Activated CD4-positive, alpha-beta memory T cell treated with anti-CD3 and anti-CD28 coated beads for 36 hours (primary cell): Measurements from ENCODE around the gene MGP. TPM values are rescaled to one million over a fixed set of nuclear protein-coding genes. Genes with fewer than 3 reads are reported as not detected.

Experiments used
- CTCF ChIA-PET: fragments of 350-600 bp; sonication (Branson Sonifier 250); formaldehyde crosslinking; loops from one replicate; lab custom pipeline; 2021; ENCODE audit warnings: antibody characterized with exemption, inconsistent platforms; lab: Charles Lee
- POLR2A ChIA-PET: fragments of 350-600 bp; sonication (Branson Sonifier 250); formaldehyde crosslinking; loops from one replicate; lab custom pipeline; 2021; ENCODE audit warnings: antibody characterized with exemption; lab: Charles Lee
- DNase-seq: peaks from one replicate; pipeline ENCODE4 v3.0.0-alpha.2; 2020
- H3K27ac Mint-ChIP-seq: one replicate; pipeline ENCODE4 v1.8.0; 2021; ENCODE audit warnings: mixed read lengths
- H3K27me3 Mint-ChIP-seq: one replicate; pipeline ENCODE4 v1.8.0; 2021; ENCODE audit warnings: mixed read lengths
- H3K36me3 Mint-ChIP-seq: one replicate; pipeline ENCODE4 v1.8.0; 2021; ENCODE audit warnings: mixed read lengths
- H3K4me1 Mint-ChIP-seq: one replicate; pipeline ENCODE4 v1.8.0; 2021; ENCODE audit warnings: low read depth, mixed read lengths
- H3K4me3 Mint-ChIP-seq: one replicate; pipeline ENCODE4 v1.8.0; 2021; ENCODE audit warnings: mild to moderate bottlenecking, mixed read lengths
- H3K9me3 Mint-ChIP-seq: one replicate; pipeline ENCODE4 v1.8.0; 2021; ENCODE audit warnings: mixed read lengths
- intact Hi-C: fragments of 100-400 bp; cut with micrococcal nuclease; formaldehyde crosslinking; loops from one replicate; pipeline ENCODE4 v1.15.1; 2023
- total RNA-seq, 2 experiments: library from RNA; stranded (reverse); gene quantifications; one replicate each; pipeline ENCODE4 v1.2.3, GENCODE V29; 2021

MGP gene
- total RNA-seq: not detected

DNA sequence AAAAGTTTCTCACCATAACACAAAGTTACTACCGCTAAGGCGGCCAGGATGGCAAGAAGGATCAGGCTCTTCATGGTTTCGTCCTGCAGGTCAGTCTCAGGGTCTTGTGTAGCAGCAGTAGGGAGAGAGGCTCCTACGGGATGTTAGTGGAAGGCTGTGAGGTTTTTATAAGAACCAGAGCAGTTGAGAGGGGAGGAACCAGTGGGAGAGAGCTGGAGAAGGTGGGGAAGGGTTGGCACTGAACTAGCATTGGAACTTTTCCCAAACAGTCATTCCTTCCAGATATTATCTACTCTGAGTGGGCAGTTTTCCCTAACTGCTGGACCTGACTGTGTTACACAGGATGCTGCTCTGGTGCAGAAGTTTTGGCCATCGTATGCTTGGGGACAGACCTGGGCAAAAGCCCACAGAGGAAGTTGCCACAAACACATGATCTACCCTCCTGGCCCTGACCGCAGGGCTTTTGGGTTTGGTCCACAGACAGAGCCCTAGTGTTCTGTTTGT, at the start of gene MGP:
MGP (minus strand) TSS at position 137 of the 504 bp plus-strand sequence; CDS start at position 74, 63 bp downstream.
- CTCF ChIA-PET: no interaction called here
- no peak within 1 kb of the TSS for H3K27ac Mint-ChIP-seq

GRCh38 chr12:14935031-14935430, 49.4 kb upstream of the MGP start:
- Mint-ChIP-seq H3K4me1 (peaks cover 30% of the 10 kb centered on the region), H3K27ac (no peak overlapping the region), H3K27me3 (no peaks in the 10 kb centered on the region), H3K36me3 (peaks cover 18% of the 10 kb centered on the region), H3K9me3 (no peaks in the 10 kb centered on the region), H3K4me3 (no peak overlapping the region)
- ChIA-PET POLR2A (no interaction called here), CTCF (interaction anchor here (0.6 to 3.6 kb wide), 2 partner anchors 10 to 12 kb away, joined by 3 to 21 read pairs; no protein-coding TSS in a partner anchor)
- intact Hi-C loops: no loop called here
- DNase-seq: no peak

More for the DNA sequence above, at the start of gene MGP:
- intact Hi-C loops: no loop called here
- POLR2A ChIA-PET: no interaction called here
- Mint-ChIP-seq H3K4me3 (peak within 1 kb of the TSS; percentile 21), H3K27me3 (peaks cover 10% of the 10 kb centered on the region), H3K36me3 (no peaks in the 10 kb centered on the region), H3K4me1 (peaks cover 15% of the 10 kb centered on the region), H3K9me3 (no peaks in the 10 kb centered on the region)
- no peak for DNase-seq

DNA sequence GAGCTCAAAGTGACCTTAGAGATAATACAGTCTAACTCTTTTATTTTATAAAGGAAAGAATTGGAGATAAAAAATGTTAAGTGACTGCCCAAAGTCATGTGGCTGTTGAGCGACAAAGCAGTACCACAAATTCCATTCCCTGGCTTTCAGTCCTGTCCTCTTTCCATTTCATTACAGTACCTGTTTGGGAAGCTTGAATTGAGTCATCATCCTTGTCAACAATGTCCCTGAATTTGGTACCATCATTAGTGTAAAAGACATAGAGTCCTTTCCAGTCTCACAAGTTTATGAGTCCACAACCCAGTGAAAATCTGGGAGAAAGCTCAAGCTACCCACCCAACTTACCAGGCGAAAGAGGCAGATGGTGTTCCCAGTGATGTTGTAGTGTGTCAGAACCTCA, 48.9 kb upstream of the MGP start:
- H3K27ac Mint-ChIP-seq: no peak overlapping the region
- H3K4me3 Mint-ChIP-seq: no peak overlapping the region
- H3K36me3 Mint-ChIP-seq: peaks cover 14% of the 10 kb centered on the region
- intact Hi-C loops: no loop called here
- H3K4me1 Mint-ChIP-seq: peaks cover 25% of the 10 kb centered on the region
- ChIA-PET CTCF (interaction anchor here (0.6 kb wide), 1 partner anchor 10 kb away, joined by 3 read pairs; no protein-coding TSS in a partner anchor), POLR2A (no interaction called here)
- H3K27me3 Mint-ChIP-seq: no peaks in the 10 kb centered on the region
- DNase-seq: no peak
- no peaks in the 10 kb centered on the region for H3K9me3 Mint-ChIP-seq

DNA sequence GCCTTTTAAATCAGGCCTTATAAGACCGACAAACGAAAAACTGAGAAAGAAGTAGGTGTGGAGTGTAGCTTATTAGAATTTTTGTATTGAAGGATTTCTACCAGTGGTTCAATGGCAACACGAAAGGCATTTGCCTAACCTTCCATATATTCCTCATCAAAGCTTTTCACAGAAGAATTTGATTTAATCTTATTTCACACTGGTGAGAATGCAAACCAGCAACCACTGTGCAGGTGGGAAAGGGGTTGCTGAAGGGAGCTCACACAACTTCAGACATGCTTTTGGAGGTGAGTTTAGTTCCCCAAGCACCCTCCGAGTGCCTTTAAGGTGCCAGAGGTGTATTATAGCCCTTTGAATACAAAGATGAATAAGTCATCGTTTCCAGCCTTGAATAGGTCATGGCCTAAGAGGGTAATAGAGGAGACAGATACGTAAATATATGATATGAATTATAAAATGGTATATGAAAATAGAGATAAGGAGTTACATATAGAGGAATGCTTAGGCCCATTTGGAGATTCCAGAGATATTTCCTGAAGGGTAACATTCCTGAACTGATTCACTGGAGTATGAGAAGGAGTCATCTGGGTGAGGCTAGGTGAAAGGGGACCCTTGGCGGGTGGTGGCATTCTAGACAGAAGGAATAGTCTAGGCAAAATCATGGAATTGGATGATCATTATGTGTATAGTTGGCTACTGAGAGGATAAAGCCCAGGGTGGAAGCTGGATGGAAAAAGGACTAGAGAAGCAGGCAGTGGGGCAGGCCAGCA, 46.3 kb upstream of the MGP start:
- ChIA-PET POLR2A (no interaction called here), CTCF (no interaction called here)
- H3K4me3 Mint-ChIP-seq: no peak overlapping the region
- intact Hi-C loops: no loop called here
- H3K4me1 Mint-ChIP-seq: peaks cover 3% of the 10 kb centered on the region
- no peak overlapping the region for H3K27ac Mint-ChIP-seq
- no peak for DNase-seq
- H3K27me3 Mint-ChIP-seq: no peaks in the 10 kb centered on the region
- no peaks in the 10 kb centered on the region for H3K9me3 Mint-ChIP-seq
- H3K36me3 Mint-ChIP-seq: peaks cover 9% of the 10 kb centered on the region

GRCh38 chr12:14931359-14931758, 45.7 kb upstream of the MGP start:
- no peak overlapping the region for H3K27ac Mint-ChIP-seq
- POLR2A ChIA-PET: no interaction called here
- no peaks in the 10 kb centered on the region for H3K9me3 Mint-ChIP-seq
- intact Hi-C loops: no loop called here
- DNase-seq: no peak
- H3K4me3 Mint-ChIP-seq: no peak overlapping the region
- H3K4me1 Mint-ChIP-seq: no peaks in the 10 kb centered on the region
- no peaks in the 10 kb centered on the region for H3K27me3 Mint-ChIP-seq
- CTCF ChIA-PET: interaction anchor here (0.6 kb wide), 1 partner anchor 19 kb away, joined by 4 read pairs; no protein-coding TSS in a partner anchor
- peaks cover 9% of the 10 kb centered on the region for H3K36me3 Mint-ChIP-seq

- H3K36me3 Mint-ChIP-seq: peaks cover 9% of the 10 kb centered on the region
- POLR2A ChIA-PET: no interaction called here
- no peaks in the 10 kb centered on the region for H3K27me3 Mint-ChIP-seq
- no peak for DNase-seq
- no peaks in the 10 kb centered on the region for H3K4me1 Mint-ChIP-seq
- no peak overlapping the region for H3K4me3 Mint-ChIP-seq
- intact Hi-C loops: no loop called here
- H3K9me3 Mint-ChIP-seq: no peaks in the 10 kb centered on the region
- CTCF ChIA-PET: no interaction called here
- no peak overlapping the region for H3K27ac Mint-ChIP-seq
These were observed 44.6 kb upstream of the MGP start for GRCh38 chr12:14930299-14930698.

DNA sequence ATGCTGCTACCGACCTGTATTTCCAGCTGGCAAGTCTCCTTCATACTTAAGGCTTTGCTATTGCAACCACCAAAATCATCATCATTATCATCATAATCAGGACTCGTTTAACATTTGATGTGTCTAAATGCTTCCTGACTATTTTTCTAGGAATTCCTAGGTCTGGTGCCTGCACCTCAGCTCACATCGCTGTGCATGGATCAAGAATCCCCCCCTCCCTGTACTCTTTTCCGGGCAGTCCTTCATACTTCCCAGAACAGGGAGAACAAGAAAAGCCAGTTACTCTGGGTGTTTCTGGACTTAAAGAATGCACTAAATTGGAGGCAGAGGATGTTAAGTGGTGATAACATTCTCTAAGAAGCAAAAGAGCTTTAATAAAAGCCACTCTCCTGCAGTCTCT, 43.3 kb upstream of the MGP start:
- POLR2A ChIA-PET: no interaction called here
- no peak overlapping the region for H3K4me3 Mint-ChIP-seq
- CTCF ChIA-PET: interaction anchor here (0.9 kb wide), 1 partner anchor 25 kb away, joined by 3 read pairs; no protein-coding TSS in a partner anchor
- no peaks in the 10 kb centered on the region for H3K27me3 Mint-ChIP-seq
- H3K4me1 Mint-ChIP-seq: no peaks in the 10 kb centered on the region
- intact Hi-C loops: no loop called here
- no peaks in the 10 kb centered on the region for H3K9me3 Mint-ChIP-seq
- no peak overlapping the region for H3K27ac Mint-ChIP-seq
- peaks cover 9% of the 10 kb centered on the region for H3K36me3 Mint-ChIP-seq
- DNase-seq: no peak

DNA sequence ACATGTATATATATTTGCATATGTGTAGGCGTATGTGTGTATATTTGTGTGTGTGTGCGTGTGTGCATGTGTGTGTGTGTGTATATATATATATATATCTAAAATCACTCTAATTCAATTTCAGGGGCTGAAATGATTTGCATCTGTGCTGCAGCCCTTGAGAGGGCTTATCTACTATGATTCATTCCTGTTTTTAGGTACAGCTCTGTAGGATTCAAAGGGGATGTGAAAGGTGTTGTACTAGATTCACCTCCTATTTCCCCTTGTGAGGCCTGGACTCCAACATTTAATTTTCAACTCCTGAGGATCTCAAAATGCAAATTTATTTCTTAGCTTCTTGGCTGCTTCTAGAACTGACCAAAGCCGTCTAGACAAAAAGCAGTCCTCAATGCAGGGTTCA, 41.6 kb upstream of the MGP start:
- ChIA-PET CTCF (interaction anchor here (0.7 to 1.7 kb wide), 3 partner anchors 11 to 294 kb away, joined by 3 to 4 read pairs (median 4); partner anchors contain the start of genes ERP27 and RERG), POLR2A (interaction anchor here (0.7 kb wide), 1 partner anchor 27 kb away, joined by 3 read pairs; no protein-coding TSS in a partner anchor)
- H3K27ac Mint-ChIP-seq: no peak overlapping the region
- H3K36me3 Mint-ChIP-seq: peaks cover 5% of the 10 kb centered on the region
- no peaks in the 10 kb centered on the region for H3K27me3 Mint-ChIP-seq
- H3K4me3 Mint-ChIP-seq: no peak overlapping the region
- DNase-seq: no peak
- intact Hi-C loops: no loop called here
- H3K9me3 Mint-ChIP-seq: no peaks in the 10 kb centered on the region
- no peaks in the 10 kb centered on the region for H3K4me1 Mint-ChIP-seq

- Mint-ChIP-seq H3K36me3 (peaks cover 4% of the 10 kb centered on the region), H3K27ac (no peak overlapping the region), H3K4me3 (no peak overlapping the region), H3K4me1 (peaks cover 14% of the 10 kb centered on the region), H3K9me3 (no peaks in the 10 kb centered on the region), H3K27me3 (no peaks in the 10 kb centered on the region)
- CTCF ChIA-PET: no interaction called here
- no peak for DNase-seq
- POLR2A ChIA-PET: no interaction called here
- intact Hi-C loops: no loop called here
These were observed 38.9 kb upstream of the MGP start for GRCh38 chr12:14924541-14924940.

DNA sequence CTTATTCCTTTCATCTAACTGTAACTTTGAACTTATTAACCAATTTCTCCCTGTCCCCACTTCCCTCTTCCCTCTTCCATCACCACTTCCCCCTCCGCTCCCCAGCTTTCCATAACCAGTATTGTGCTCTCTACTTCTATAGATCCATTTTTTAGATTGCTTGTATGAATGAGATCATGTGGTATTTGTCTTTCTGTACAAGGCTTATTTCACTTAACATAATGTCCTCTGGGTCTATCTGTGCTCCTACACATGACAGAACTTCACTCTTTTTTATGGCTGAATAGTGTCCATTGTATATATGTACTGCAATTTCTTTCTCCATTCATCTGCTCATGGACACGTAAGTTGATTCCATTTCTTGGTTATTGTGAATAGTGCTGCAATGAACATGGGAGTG, 38.3 kb upstream of the MGP start:
- intact Hi-C loops: no loop called here
- Mint-ChIP-seq H3K36me3 (peaks cover 8% of the 10 kb centered on the region), H3K9me3 (no peaks in the 10 kb centered on the region), H3K4me1 (peaks cover 14% of the 10 kb centered on the region), H3K4me3 (no peak overlapping the region), H3K27me3 (no peaks in the 10 kb centered on the region), H3K27ac (no peak overlapping the region)
- ChIA-PET POLR2A (no interaction called here), CTCF (no interaction called here)
- no peak for DNase-seq

DNA sequence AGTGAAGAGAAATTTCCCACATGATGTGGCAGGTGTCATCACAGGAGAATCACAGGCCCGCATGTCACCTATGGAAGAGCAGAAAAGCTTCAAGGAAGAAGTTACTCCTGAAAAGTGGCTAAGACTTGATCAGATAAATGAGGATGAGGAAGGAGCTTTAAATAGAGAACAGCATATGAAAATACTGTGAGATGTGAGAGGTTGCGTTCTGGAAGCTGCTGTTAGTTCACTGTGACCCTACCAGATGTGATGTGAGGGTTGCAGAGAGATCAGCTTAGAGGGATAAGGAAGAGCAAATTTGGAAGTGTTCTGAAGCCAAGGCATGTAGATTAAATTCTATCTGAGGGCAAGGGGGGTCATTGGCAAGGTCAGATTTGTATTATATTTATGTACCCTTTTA, 35.6 kb upstream of the MGP start:
- H3K36me3 Mint-ChIP-seq: peaks cover 25% of the 10 kb centered on the region
- H3K4me3 Mint-ChIP-seq: no peak overlapping the region
- no peak overlapping the region for H3K27ac Mint-ChIP-seq
- ChIA-PET CTCF (interaction anchor here (0.8 to 1.6 kb wide), 2 partner anchors 74 to 75 kb away, joined by 3 to 6 read pairs; no protein-coding TSS in a partner anchor), POLR2A (interaction anchor here (1.1 to 1.3 kb wide), 3 partner anchors 10 to 40 kb away, joined by 3 to 8 read pairs (median 5); partner anchors contain the start of gene ARHGDIB)
- DNase-seq: no peak
- H3K27me3 Mint-ChIP-seq: no peaks in the 10 kb centered on the region
- peaks cover 14% of the 10 kb centered on the region for H3K4me1 Mint-ChIP-seq
- no peaks in the 10 kb centered on the region for H3K9me3 Mint-ChIP-seq
- intact Hi-C loops: loop anchor here (2.0 kb wide), 1 partner anchor 16 kb away; no protein-coding TSS in a partner anchor

DNA sequence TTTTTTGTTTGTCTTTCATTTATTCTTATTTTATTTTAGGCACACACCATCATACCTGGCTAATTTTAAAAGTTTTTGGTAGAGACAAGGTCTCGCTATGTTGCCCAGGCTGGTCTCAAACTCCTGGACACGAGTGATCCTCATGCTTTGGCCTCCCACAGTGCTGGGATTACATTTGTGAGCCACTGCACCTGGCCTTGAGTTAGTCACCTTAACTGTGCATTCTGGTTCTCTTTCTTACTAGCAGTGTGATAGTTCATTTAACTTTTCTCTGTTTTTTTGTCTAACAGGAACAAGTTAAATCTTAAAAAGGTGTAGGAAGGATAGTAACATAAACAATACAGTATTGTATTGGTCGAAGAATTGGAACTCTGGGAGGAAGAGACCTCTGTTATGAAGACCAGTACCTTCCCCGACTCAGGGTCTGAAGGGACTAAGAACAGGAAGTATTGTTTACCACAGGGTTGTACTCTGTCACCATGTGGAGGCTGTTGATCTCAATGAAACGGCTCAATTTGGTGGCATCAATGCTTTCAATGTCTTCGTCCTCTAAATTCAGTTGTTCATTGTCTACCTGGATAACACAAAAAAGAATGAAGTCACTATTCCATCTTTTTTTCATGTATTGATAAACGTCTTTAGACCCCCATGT, 34.9 kb upstream of the MGP start:
- Mint-ChIP-seq H3K9me3 (no peaks in the 10 kb centered on the region), H3K4me3 (no peak overlapping the region), H3K4me1 (peaks cover 14% of the 10 kb centered on the region), H3K36me3 (peaks cover 27% of the 10 kb centered on the region), H3K27me3 (no peaks in the 10 kb centered on the region), H3K27ac (peak overlapping the region; percentile 21)
- intact Hi-C loops: loop anchor here (2.0 kb wide), 1 partner anchor 16 kb away; no protein-coding TSS in a partner anchor
- CTCF ChIA-PET: interaction anchor here (0.8 to 1.6 kb wide), 2 partner anchors 75 kb away, joined by 3 to 6 read pairs; no protein-coding TSS in a partner anchor
- DNase-seq: no peak
- POLR2A ChIA-PET: interaction anchor here (1.1 to 1.3 kb wide), 3 partner anchors 10 to 41 kb away, joined by 3 to 5 read pairs (median 4); partner anchors contain the start of gene ARHGDIB
